Mucosa of descending colon (tissue), 3 donors: ENCODE data around the gene PPP1R3G. TPM values are rescaled to one million over a fixed set of nuclear protein-coding genes. Genes with fewer than 3 reads are reported as not detected.

Experiments
- ATAC-seq: fragments of 200-7000 bp; cut with Tn5 transposase; one replicate; pipeline ENCODE4 v1.9.1; 2020; ENCODE audit warnings: mild to moderate bottlenecking, moderate library complexity
- DNase-seq, 3 donors: peaks; one replicate each; pipeline ENCODE4 v3.0.0-alpha.2; 2020
- H3K36me3 ChIP-seq: fragments of 200-600 bp; one replicate; pipeline ENCODE4 v1.8.0; 2021; ENCODE audit warnings: low read depth, mild to moderate bottlenecking
- H3K4me1 ChIP-seq: fragments of 200-600 bp; one replicate; pipeline ENCODE4 v1.8.0; 2021; ENCODE audit warnings: low read depth, mild to moderate bottlenecking
- H3K4me3 ChIP-seq: fragments of 200-600 bp; one replicate; pipeline ENCODE4 v1.8.0; 2021; ENCODE audit warnings: mild to moderate bottlenecking
- H3K9me3 ChIP-seq: fragments of 200-600 bp; one replicate; pipeline ENCODE4 v1.8.0; 2021; ENCODE audit warnings: mild to moderate bottlenecking
- CTCF ChIP-seq: fragments of 200-600 bp; IDR thresholded peaks from one replicate; pipeline ENCODE4 v1.8.0; 2022; ENCODE audit warnings: antibody characterized with exemption, mild to moderate bottlenecking
- intact Hi-C, 2 donors: fragments of 100-400 bp; cut with DNase I in 1 of 2; cut with micrococcal nuclease in 1 of 2; formaldehyde crosslinking; loops; one replicate each; pipeline versions ENCODE4 v1.11.0 to v1.11.1; 2022; cut with DNase I, micrococcal nuclease
- total RNA-seq, 3 donors: library from RNA; stranded (reverse); fragmentation: NEBNext Ultra II Directional in 2 of 3; extraction: Animal tissue kit (Norgen Biotek cat#: 25700) in 2 of 3; gene quantifications; one replicate each; pipeline versions ENCODE4 v1.2.1 to v1.2.4, GENCODE V29; 2021 to 2023
- donor health status: DM: no; HTN: no; CAD: no; lungs with moderate emphysema.
- donor health status: DM: no; HTN: no; CAD: no.
- donor health status: DM: no; HTN: yes; CAD: no.

The PPP1R3G gene
- total RNA-seq, 3 donors from 2014 or later = 0.46 to 2.8 (median 0.55) TPM

GRCh38 chr6:5132731-5133130 is 47.6 kb downstream of the PPP1R3G start:
- H3K4me3 ChIP-seq = no peak overlapping the region
- ATAC-seq (peak; percentile 65), DNase-seq (peak; percentile 40 to 64 (median 61))
- intact Hi-C loops = no loop called here
- no peaks in the 10 kb centered on the region for H3K9me3 ChIP-seq
- no peak for TF ChIP-seq CTCF
- no peaks in the 10 kb centered on the region for H3K36me3 ChIP-seq
- H3K4me1 ChIP-seq = no peaks in the 10 kb centered on the region

GRCh38 chr6:5133943-5134342 is 48.8 kb downstream of the PPP1R3G start:
- no peaks in the 10 kb centered on the region for H3K36me3 ChIP-seq
- ATAC-seq = peak; percentile 85

DNA sequence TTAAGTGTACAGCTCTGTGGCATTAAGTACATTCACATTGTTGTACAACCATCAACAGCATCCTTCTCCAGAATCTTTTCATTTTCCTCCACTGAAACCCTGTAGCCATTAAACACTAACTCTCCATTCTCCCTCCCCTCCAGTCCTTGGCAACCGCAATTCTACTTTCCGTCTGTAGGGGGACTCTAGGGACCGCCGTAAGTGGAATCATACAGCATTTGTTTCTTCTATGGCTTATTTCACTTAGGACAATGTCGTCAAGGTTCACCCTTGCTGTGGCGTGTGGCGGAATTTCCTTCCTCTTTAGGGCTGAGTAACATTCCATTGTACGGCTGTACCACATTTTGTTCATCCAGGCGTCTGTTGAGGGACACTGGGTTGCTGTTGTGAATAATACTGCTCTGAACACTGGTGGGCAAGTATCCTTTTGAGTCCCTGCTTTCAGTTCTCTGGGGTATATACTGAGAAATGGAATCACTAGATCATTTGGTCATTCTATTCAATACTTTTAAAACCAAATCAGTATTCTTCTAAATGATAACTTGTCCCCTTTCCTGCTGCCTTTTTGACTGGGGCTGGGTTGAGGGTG is 50.7 kb downstream of the PPP1R3G start:
- ATAC-seq (peak; percentile 58), DNase-seq (peak in 1 of 3 donors; percentile 28)
- intact Hi-C loops = no loop called here
- H3K9me3 ChIP-seq = no peaks in the 10 kb centered on the region
- no peaks in the 10 kb centered on the region for H3K4me1 ChIP-seq
- TF ChIP-seq CTCF = no peak
- no peak overlapping the region for H3K4me3 ChIP-seq
- H3K36me3 ChIP-seq = no peaks in the 10 kb centered on the region

More at GRCh38 chr6:5133943-5134342, 48.8 kb downstream of the PPP1R3G start:
- intact Hi-C loops = no loop called here
- DNase-seq = peak in 1 of 3 donors; percentile 20
- TF ChIP-seq CTCF = no peak
- Histone ChIP-seq H3K4me1 (no peaks in the 10 kb centered on the region), H3K4me3 (no peak overlapping the region), H3K9me3 (no peaks in the 10 kb centered on the region)

DNA sequence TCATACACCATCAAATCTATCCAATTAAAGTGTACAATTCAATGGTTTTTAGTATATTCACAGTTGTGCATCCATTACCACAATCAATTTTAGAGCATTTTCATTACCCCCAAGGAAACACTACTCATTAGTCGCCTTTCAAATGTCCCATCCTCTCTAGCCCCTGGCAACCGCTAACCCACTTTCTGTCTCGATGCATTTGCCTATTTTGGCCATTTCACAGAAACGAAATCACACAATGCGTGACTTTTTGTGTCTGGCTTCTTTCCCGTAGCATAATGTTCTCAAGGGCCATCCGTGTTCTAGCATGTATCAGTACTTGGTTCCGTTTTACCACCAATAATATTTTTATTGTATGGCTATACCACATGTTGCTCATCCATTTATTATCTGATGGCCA is 51.7 kb downstream of the PPP1R3G start:
- Histone ChIP-seq H3K4me3 (no peak overlapping the region), H3K4me1 (no peaks in the 10 kb centered on the region), H3K36me3 (no peaks in the 10 kb centered on the region), H3K9me3 (no peaks in the 10 kb centered on the region)
- DNase-seq (no peak), ATAC-seq (no peak)
- intact Hi-C loops = no loop called here
- TF ChIP-seq CTCF = no peak

Other genes starting within 250 kb of the PPP1R3G start
- 1 to 10 TPM; 3.4 to 5.6 (median 4.1) TPM for gene RPP40, start 81.3 kb upstream of the PPP1R3G start, total RNA-seq
- 10 to 100 TPM; 13.6 to 19.8 (median 13.9) TPM for gene LYRM4, start 175.6 kb downstream of the PPP1R3G start, total RNA-seq
- gene FARS2, start 176.2 kb downstream of the PPP1R3G start, total RNA-seq = 10 to 100 TPM; 15.2 to 21.6 (median 17.2) TPM